IMR-90 (cell line): ENCODE measurements around the gene C1QL1. TPM values are rescaled to one million over a fixed set of nuclear protein-coding genes. Genes with fewer than 3 reads are reported as not detected.

Experiments
- ATAC-seq: fragments of 200-7000 bp; cut with Tn5 transposase; 2 replicates; pipeline ENCODE4 v1.9.1; 2020; ENCODE audit warnings: low read depth, mild to moderate bottlenecking, moderate library complexity
- BruUV-seq: library from RNA; stranded (reverse); fragments of 400-500 nt; replicated peaks from 2 replicates; lab custom pipeline; 2021; lab: Mats Ljungman, UMichigan
- CTCF ChIA-PET: fragments of 300-600 bp; formaldehyde crosslinking; extraction: SDS; loops from one replicate; lab custom pipeline; 2021; ENCODE audit warnings: antibody characterized with exemption; lab: Yijun Ruan, JAX
- POLR2A ChIA-PET: fragments of 300-600 bp; sonication (Branson Sonifier 250); formaldehyde crosslinking; loops from one replicate; lab custom pipeline; 2022; ENCODE audit warnings: antibody characterized with exemption; ENCODE audit not compliant: unreplicated experiment; lab: Charles Lee
- DNase-seq: peaks from one replicate; pipeline ENCODE4 v3.0.0; 2013
- H2AFZ ChIP-seq: replicated peaks from 2 replicates; pipeline ENCODE3; 2013; ENCODE audit warnings: low read length, mild to moderate bottlenecking; ENCODE audit not compliant: poor library complexity
- H2AK5ac ChIP-seq: 2 replicates; pipeline ENCODE4 v1.6.1; 2013; ENCODE audit warnings: low read depth, low read length, inconsistent platforms
- H2AK9ac ChIP-seq: replicated peaks from 2 replicates; pipeline ENCODE3; 2013; ENCODE audit warnings: mild to moderate bottlenecking, low read depth, low read length, moderate library complexity; ENCODE audit not compliant: poor library complexity
- H2BK120ac ChIP-seq: 2 replicates; pipeline ENCODE4 v1.6.1; 2013; ENCODE audit warnings: low read depth, low read length, inconsistent platforms
- H2BK15ac ChIP-seq: 3 replicates; pipeline ENCODE4 v1.6.1; 2013; ENCODE audit warnings: low read depth, low read length, inconsistent platforms
- H2BK20ac ChIP-seq: 2 replicates; pipeline ENCODE4 v1.6.1; 2013; ENCODE audit warnings: low read depth, mild to moderate bottlenecking, inconsistent platforms, low read length, moderate library complexity
- H2BK5ac ChIP-seq: 2 replicates; pipeline ENCODE4 v1.6.1; 2013; ENCODE audit warnings: mild to moderate bottlenecking, low read depth, low read length, inconsistent platforms; ENCODE audit not compliant: poor library complexity, severe bottlenecking
- H3K14ac ChIP-seq: replicated peaks from 2 replicates; pipeline ENCODE4 v1.6.1; 2013; ENCODE audit warnings: low read depth, low read length, inconsistent platforms
- H3K18ac ChIP-seq: 2 replicates; pipeline ENCODE4 v1.6.1; 2013; ENCODE audit warnings: low read depth, low read length, control low read depth
- H3K23ac ChIP-seq: 2 replicates; pipeline ENCODE4 v1.6.1; 2013; ENCODE audit warnings: low read depth, low read length, inconsistent platforms
- H3K27ac ChIP-seq: 2 replicates; pipeline ENCODE4 v1.5.1; 2013; ENCODE audit warnings: mild to moderate bottlenecking, control low read depth, low read length; ENCODE audit not compliant: insufficient read depth
- H3K27me3 ChIP-seq: 2 replicates; pipeline ENCODE4 v1.6.1; 2013; ENCODE audit warnings: low read length; ENCODE audit not compliant: control insufficient read depth, insufficient read depth
- H3K36me3 ChIP-seq: 2 replicates; pipeline ENCODE4 v1.6.1; 2013; ENCODE audit warnings: low read length, mixed read lengths; ENCODE audit not compliant: control insufficient read depth, insufficient read depth
- H3K4ac ChIP-seq: 2 replicates; pipeline ENCODE4 v1.6.1; 2013; ENCODE audit warnings: low read depth, low read length, inconsistent platforms
- H3K4me1 ChIP-seq: 2 replicates; pipeline ENCODE4 v1.6.1; 2013; ENCODE audit warnings: low read length, mixed read lengths; ENCODE audit not compliant: control insufficient read depth, insufficient read depth
- H3K4me2 ChIP-seq: 2 replicates; pipeline ENCODE4 v1.6.1; 2013; ENCODE audit warnings: low read depth, mild to moderate bottlenecking, control low read depth, low read length, moderate library complexity
- H3K4me3 ChIP-seq: 2 replicates; pipeline ENCODE4 v1.5.1; 2013; ENCODE audit warnings: low read depth, mild to moderate bottlenecking, control low read depth, low read length, moderate library complexity; ENCODE audit not compliant: insufficient read depth
- H3K56ac ChIP-seq: 2 replicates; pipeline ENCODE4 v1.6.1; 2013; ENCODE audit warnings: low read length, inconsistent platforms; ENCODE audit not compliant: insufficient read depth; ENCODE audit errors: extremely low read depth
- H3K79me1 ChIP-seq, 2 experiments: 2 replicates each; pipeline ENCODE4 v1.6.1; 2013; ENCODE audit warnings: low read length in 2 of 2, inconsistent platforms in 1 of 2, low read depth in 1 of 2
- H3K9ac ChIP-seq: 2 replicates; pipeline ENCODE4 v1.6.1; 2013; ENCODE audit warnings: low read depth, low read length, control low read depth
- H3K9me1 ChIP-seq: 2 replicates; pipeline ENCODE4 v1.6.1; 2013; ENCODE audit warnings: low read length, inconsistent platforms; ENCODE audit not compliant: insufficient read depth
- H3K9me3 ChIP-seq: 2 replicates; pipeline ENCODE4 v1.6.1; 2013; ENCODE audit warnings: low read length; ENCODE audit not compliant: control insufficient read depth, insufficient read depth
- H4K20me1 ChIP-seq: 2 replicates; pipeline ENCODE4 v1.6.1; 2013; ENCODE audit warnings: low read length, inconsistent platforms; ENCODE audit not compliant: insufficient read depth
- H4K5ac ChIP-seq: 2 replicates; pipeline ENCODE4 v1.6.1; 2013; ENCODE audit warnings: mild to moderate bottlenecking, low read depth, low read length, control low read depth
- H4K8ac ChIP-seq, 2 experiments: 2 replicates each; pipeline ENCODE4 v1.6.1; 2013; ENCODE audit warnings: low read depth in 2 of 2, low read length in 2 of 2, control low read depth in 1 of 2, inconsistent platforms in 1 of 2
- H4K91ac ChIP-seq: 2 replicates; pipeline ENCODE4 v1.6.1; 2013; ENCODE audit warnings: low read depth, low read length, inconsistent platforms; ENCODE audit not compliant: insufficient read depth
- BHLHE40 ChIP-seq: fragments of 150-350 bp; IDR thresholded peaks from 2 replicates; pipeline ENCODE4 v1.6.1; 2016; ENCODE audit warnings: mild to moderate bottlenecking, low read depth, low read length
- CEBPB ChIP-seq: IDR thresholded peaks from 2 replicates; pipeline ENCODE4 v1.6.1; 2012; ENCODE audit warnings: low read depth, low read length, improper control_type of control experiment
- FOS ChIP-seq: fragments of 150-350 bp; IDR thresholded peaks from 2 replicates; pipeline ENCODE4 v1.6.1; 2016; ENCODE audit warnings: low read depth, low read length
- MAFK ChIP-seq: IDR thresholded peaks from 2 replicates; pipeline ENCODE4 v1.6.1; 2012; ENCODE audit warnings: low read depth, low read length, improper control_type of control experiment
- MAZ ChIP-seq: IDR thresholded peaks from 2 replicates; pipeline ENCODE4 v1.6.1; 2012; ENCODE audit warnings: low read depth, mild to moderate bottlenecking, low read length, improper control_type of control experiment, moderate library complexity, borderline replicate concordance
- NFE2L2 ChIP-seq: fragments of 150-350 bp; IDR thresholded peaks from 2 replicates; pipeline ENCODE4 v1.6.1; 2016; ENCODE audit warnings: low read depth, mild to moderate bottlenecking, low read length
- POLR2A ChIP-seq: IDR thresholded peaks from 2 replicates; pipeline ENCODE4 v1.6.1; 2012; ENCODE audit warnings: mild to moderate bottlenecking, low read depth, low read length
- SMC3 ChIP-seq: fragments of 150-350 bp; IDR thresholded peaks from 2 replicates; pipeline ENCODE4 v1.6.1; 2016; ENCODE audit warnings: low read depth, mild to moderate bottlenecking, antibody characterized with exemption, low read length, moderate library complexity
- WGBS, 2 experiments: methylation state at CpG; one replicate each; pipeline versions ENCODE4 v1.1.5 to v1.1.7; 2013; ENCODE audit warnings: missing lambda C conversion rate in 2 of 2; ENCODE audit not compliant: insufficient read length in 1 of 2; ENCODE audit errors: extremely low coverage in 2 of 2; 5-methylcytosine and 5-hydroxymethylcytosine counted together
- dilution Hi-C: fragments of 300-500 bp; cut with HindIII; formaldehyde crosslinking; loops from one replicate; pipeline ENCODE4 v1.14.3; 2018; ENCODE audit warnings: low sequenced_read_pairs; ENCODE audit not compliant: unreplicated experiment
- in situ Hi-C: fragments of 300-500 bp; cut with MboI; formaldehyde crosslinking; loops from 3 replicates; pipeline ENCODE4 v1.14.3; 2019; ENCODE audit warnings: low sequenced_read_pairs, inconsistent platforms, mixed read lengths
- intact Hi-C: fragments of 100-400 bp; cut with micrococcal nuclease; formaldehyde crosslinking; loops from 2 replicates; pipeline ENCODE4 v1.10.0; 2022
- polyA plus RNA-seq, 3 experiments: library from polyadenylated mRNA; depleted of rRNA; stranded (reverse); fragments of >200 nt; gene quantifications; 2 replicates each; pipeline ENCODE4 v1.2.3, GENCODE V29; 2012; ENCODE audit warnings: low replicate concordance in 1 of 3
- total RNA-seq: library from RNA; depleted of rRNA; stranded (reverse); fragments of >200 nt; gene quantifications from 2 replicates; pipeline ENCODE4 v1.2.3, GENCODE V29; 2012
- TF ChIP-seq, protein P1 (sequence below): conservative IDR thresholded peaks from 2 replicates; pipeline ENCODE4 v1.5.1; 2012; ENCODE audit warnings: mild to moderate bottlenecking, low read depth, low read length, improper control_type of control experiment

The C1QL1 gene
- total and polyA plus RNA-seq, 2 of the 4 experiments (the other 2 are of a cell fraction): 0.18 to 0.84 TPM

GRCh38 chr17:44912763-44913544 is 55.1 kb downstream of the C1QL1 start:
- H4K5ac ChIP-seq: no peak overlapping the region
- H3K23ac ChIP-seq: no peak overlapping the region
- H3K9me3 ChIP-seq: no peaks in the 10 kb centered on the region
- WGBS, 2 experiments: 90% methylated on average over 6 of the region's 14 CpGs; no CpG with 5 or more reads in 1 of the 2 experiments
- H4K20me1 ChIP-seq: no peaks in the 10 kb centered on the region; the same call in 1 of the 2 replicates
- ATAC-seq (no peak), DNase-seq (no peak)
- no peak overlapping the region for H3K56ac ChIP-seq
- H3K27me3 ChIP-seq: peaks cover 9% of the 10 kb centered on the region; the same call in 1 of the 2 replicates
- no peaks in the 10 kb centered on the region for H3K36me3 ChIP-seq
- intact Hi-C loops: no loop called here
- H4K91ac ChIP-seq: no peak overlapping the region
- CTCF ChIA-PET: interaction anchor here (0.7 kb wide), 1 partner anchor 11 kb away, joined by 3 read pairs; no protein-coding TSS in a partner anchor
- no peak overlapping the region for H3K27ac ChIP-seq
- no peak overlapping the region for H2AK5ac ChIP-seq
- peaks cover 13% of the 10 kb centered on the region for H3K4me1 ChIP-seq
- H3K4me3 ChIP-seq: no peak overlapping the region
- POLR2A ChIA-PET: no interaction called here
- TF ChIP-seq POLR2A (no peak), MAFK (no peak), MAZ (no peak), FOS (no peak), CEBPB (no peak), NFE2L2 (no peak), BHLHE40 (no peak), SMC3 (no peak)
- TF ChIP-seq, protein P1, sequence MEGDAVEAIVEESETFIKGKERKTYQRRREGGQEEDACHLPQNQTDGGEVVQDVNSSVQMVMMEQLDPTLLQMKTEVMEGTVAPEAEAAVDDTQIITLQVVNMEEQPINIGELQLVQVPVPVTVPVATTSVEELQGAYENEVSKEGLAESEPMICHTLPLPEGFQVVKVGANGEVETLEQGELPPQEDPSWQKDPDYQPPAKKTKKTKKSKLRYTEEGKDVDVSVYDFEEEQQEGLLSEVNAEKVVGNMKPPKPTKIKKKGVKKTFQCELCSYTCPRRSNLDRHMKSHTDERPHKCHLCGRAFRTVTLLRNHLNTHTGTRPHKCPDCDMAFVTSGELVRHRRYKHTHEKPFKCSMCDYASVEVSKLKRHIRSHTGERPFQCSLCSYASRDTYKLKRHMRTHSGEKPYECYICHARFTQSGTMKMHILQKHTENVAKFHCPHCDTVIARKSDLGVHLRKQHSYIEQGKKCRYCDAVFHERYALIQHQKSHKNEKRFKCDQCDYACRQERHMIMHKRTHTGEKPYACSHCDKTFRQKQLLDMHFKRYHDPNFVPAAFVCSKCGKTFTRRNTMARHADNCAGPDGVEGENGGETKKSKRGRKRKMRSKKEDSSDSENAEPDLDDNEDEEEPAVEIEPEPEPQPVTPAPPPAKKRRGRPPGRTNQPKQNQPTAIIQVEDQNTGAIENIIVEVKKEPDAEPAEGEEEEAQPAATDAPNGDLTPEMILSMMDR: no peak
- H2AFZ ChIP-seq: no peak overlapping the region
- H2BK120ac ChIP-seq: no peak overlapping the region
- H3K14ac ChIP-seq: no peak overlapping the region
- H2BK15ac ChIP-seq: no peak overlapping the region
- no peak overlapping the region for H3K4ac ChIP-seq
- dilution Hi-C loops: no loop called here
- H3K79me1 ChIP-seq: no peaks in the 10 kb centered on the region
- H2AK9ac ChIP-seq: no peak overlapping the region
- in situ Hi-C loops: loop anchor here (5.0 kb wide), 1 partner anchor 99 kb away; no protein-coding TSS in a partner anchor
- no peak overlapping the region for H3K18ac ChIP-seq
- no peak overlapping the region for H2BK5ac ChIP-seq
- no peak overlapping the region for H4K8ac ChIP-seq
- H3K9me1 ChIP-seq: peaks cover 14% of the 10 kb centered on the region; the same call in 1 of the 2 replicates
- no peak overlapping the region for H2BK20ac ChIP-seq
- H3K9ac ChIP-seq: no peak overlapping the region
- BruUV-seq: no TSS peak
- H3K4me2 ChIP-seq: no peak overlapping the region
